WTC11 (cell line): ENCODE data around the gene DAO. TPM values are rescaled to one million over a fixed set of nuclear protein-coding genes. Genes with fewer than 3 reads are reported as not detected.

Source experiments
- CREB1 ChIP-seq: sonication (generic); formaldehyde crosslinking; IDR thresholded peaks from 2 replicates; pipeline ENCODE4 v1.8.0; 2023; ENCODE audit warnings: mild to moderate bottlenecking, missing genetic modification reagents
- JAZF1 ChIP-seq: fragments of 250-450 bp; sonication (Bioruptor Pico); IDR thresholded peaks from 2 replicates; pipeline ENCODE4 v1.9.0; 2021; ENCODE audit warnings: moderate library complexity, mild to moderate bottlenecking, inconsistent platforms
- NFYB ChIP-seq: sonication (generic); formaldehyde crosslinking; conservative IDR thresholded peaks from 2 replicates; pipeline ENCODE4 v1.8.0; 2022; ENCODE audit warnings: low read depth, missing genetic modification reagents
- SMAD4 ChIP-seq: sonication (generic); formaldehyde crosslinking; IDR thresholded peaks from 2 replicates; pipeline ENCODE4 v1.8.0; 2022; ENCODE audit warnings: mild to moderate bottlenecking, missing genetic modification reagents
- SP1 ChIP-seq: sonication (generic); formaldehyde crosslinking; conservative IDR thresholded peaks from 2 replicates; pipeline ENCODE4 v1.8.1; 2022; ENCODE audit warnings: missing genetic modification reagents
- total RNA-seq: library from RNA; stranded (reverse); gene quantifications from 3 replicates; pipeline ENCODE4 v1.2.3, GENCODE V29; 2021
- TF ChIP-seq, protein P1 (sequence below): sonication (generic); formaldehyde crosslinking; IDR thresholded peaks from 2 replicates; pipeline ENCODE4 v1.8.0; 2023; ENCODE audit warnings: missing genetic modification reagents, mild to moderate bottlenecking, borderline replicate concordance
- TF ChIP-seq, protein P2 (sequence below): sonication (generic); formaldehyde crosslinking; IDR thresholded peaks from 2 replicates; pipeline ENCODE4 v1.8.1; 2023; ENCODE audit warnings: mild to moderate bottlenecking, missing genetic modification reagents, moderate library complexity
- TF ChIP-seq, protein P3 (sequence below): sonication (generic); formaldehyde crosslinking; IDR thresholded peaks from 2 replicates; pipeline ENCODE4 v1.8.1; 2023; ENCODE audit warnings: mild to moderate bottlenecking, missing genetic modification reagents
- TF ChIP-seq, protein P4 (sequence below): sonication (generic); formaldehyde crosslinking; IDR thresholded peaks from 2 replicates; pipeline ENCODE4 v1.8.0; 2022; ENCODE audit warnings: missing genetic modification reagents
- TF ChIP-seq, protein P5 (sequence below): sonication (generic); formaldehyde crosslinking; IDR thresholded peaks from 2 replicates; pipeline ENCODE4 v1.8.1; 2023; ENCODE audit warnings: mild to moderate bottlenecking, missing genetic modification reagents, borderline replicate concordance
- TF ChIP-seq, protein P6 (sequence below): fragments of 250-450 bp; sonication (Bioruptor Pico); IDR thresholded peaks from 2 replicates; pipeline ENCODE4 v1.9.0; 2021; ENCODE audit warnings: mild to moderate bottlenecking
- TF ChIP-seq, protein P7 (sequence below): sonication (generic); formaldehyde crosslinking; IDR thresholded peaks from 2 replicates; pipeline ENCODE4 v1.8.0; 2022; ENCODE audit warnings: mild to moderate bottlenecking, missing genetic modification reagents

Gene DAO
- total RNA-seq, 1 experiment from 2014 or later: 0.17 TPM

DNA sequence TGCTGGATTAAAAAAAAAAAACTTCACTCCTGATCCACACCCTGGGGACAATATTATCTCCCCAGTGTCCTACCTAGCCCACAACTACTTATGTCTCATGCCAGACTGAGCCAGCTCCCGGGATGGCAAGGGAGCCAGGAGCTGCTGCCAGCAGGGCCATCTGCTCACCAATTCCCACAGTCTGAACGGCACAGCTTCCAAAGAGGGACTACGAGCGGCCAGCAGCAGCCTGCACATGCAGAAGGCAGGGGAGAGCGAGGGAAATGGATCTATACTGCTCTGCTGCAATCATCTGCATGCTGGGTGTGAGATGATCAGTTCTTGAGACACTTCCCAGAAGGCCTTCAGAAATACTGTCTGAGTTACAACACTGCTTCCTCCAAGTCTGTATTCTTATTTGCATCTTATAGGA lies 33.6 kb upstream of the DAO start (continued):
- TF ChIP-seq, protein P1, sequence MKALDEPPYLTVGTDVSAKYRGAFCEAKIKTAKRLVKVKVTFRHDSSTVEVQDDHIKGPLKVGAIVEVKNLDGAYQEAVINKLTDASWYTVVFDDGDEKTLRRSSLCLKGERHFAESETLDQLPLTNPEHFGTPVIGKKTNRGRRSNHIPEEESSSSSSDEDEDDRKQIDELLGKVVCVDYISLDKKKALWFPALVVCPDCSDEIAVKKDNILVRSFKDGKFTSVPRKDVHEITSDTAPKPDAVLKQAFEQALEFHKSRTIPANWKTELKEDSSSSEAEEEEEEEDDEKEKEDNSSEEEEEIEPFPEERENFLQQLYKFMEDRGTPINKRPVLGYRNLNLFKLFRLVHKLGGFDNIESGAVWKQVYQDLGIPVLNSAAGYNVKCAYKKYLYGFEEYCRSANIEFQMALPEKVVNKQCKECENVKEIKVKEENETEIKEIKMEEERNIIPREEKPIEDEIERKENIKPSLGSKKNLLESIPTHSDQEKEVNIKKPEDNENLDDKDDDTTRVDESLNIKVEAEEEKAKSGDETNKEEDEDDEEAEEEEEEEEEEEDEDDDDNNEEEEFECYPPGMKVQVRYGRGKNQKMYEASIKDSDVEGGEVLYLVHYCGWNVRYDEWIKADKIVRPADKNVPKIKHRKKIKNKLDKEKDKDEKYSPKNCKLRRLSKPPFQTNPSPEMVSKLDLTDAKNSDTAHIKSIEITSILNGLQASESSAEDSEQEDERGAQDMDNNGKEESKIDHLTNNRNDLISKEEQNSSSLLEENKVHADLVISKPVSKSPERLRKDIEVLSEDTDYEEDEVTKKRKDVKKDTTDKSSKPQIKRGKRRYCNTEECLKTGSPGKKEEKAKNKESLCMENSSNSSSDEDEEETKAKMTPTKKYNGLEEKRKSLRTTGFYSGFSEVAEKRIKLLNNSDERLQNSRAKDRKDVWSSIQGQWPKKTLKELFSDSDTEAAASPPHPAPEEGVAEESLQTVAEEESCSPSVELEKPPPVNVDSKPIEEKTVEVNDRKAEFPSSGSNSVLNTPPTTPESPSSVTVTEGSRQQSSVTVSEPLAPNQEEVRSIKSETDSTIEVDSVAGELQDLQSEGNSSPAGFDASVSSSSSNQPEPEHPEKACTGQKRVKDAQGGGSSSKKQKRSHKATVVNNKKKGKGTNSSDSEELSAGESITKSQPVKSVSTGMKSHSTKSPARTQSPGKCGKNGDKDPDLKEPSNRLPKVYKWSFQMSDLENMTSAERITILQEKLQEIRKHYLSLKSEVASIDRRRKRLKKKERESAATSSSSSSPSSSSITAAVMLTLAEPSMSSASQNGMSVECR: no peak
- TF ChIP-seq, protein P2, sequence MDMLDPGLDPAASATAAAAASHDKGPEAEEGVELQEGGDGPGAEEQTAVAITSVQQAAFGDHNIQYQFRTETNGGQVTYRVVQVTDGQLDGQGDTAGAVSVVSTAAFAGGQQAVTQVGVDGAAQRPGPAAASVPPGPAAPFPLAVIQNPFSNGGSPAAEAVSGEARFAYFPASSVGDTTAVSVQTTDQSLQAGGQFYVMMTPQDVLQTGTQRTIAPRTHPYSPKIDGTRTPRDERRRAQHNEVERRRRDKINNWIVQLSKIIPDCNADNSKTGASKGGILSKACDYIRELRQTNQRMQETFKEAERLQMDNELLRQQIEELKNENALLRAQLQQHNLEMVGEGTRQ: no peak
- TF ChIP-seq, protein P3, sequence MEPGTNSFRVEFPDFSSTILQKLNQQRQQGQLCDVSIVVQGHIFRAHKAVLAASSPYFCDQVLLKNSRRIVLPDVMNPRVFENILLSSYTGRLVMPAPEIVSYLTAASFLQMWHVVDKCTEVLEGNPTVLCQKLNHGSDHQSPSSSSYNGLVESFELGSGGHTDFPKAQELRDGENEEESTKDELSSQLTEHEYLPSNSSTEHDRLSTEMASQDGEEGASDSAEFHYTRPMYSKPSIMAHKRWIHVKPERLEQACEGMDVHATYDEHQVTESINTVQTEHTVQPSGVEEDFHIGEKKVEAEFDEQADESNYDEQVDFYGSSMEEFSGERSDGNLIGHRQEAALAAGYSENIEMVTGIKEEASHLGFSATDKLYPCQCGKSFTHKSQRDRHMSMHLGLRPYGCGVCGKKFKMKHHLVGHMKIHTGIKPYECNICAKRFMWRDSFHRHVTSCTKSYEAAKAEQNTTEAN: no peak
- no peak for TF ChIP-seq JAZF1
- TF ChIP-seq, protein P4, sequence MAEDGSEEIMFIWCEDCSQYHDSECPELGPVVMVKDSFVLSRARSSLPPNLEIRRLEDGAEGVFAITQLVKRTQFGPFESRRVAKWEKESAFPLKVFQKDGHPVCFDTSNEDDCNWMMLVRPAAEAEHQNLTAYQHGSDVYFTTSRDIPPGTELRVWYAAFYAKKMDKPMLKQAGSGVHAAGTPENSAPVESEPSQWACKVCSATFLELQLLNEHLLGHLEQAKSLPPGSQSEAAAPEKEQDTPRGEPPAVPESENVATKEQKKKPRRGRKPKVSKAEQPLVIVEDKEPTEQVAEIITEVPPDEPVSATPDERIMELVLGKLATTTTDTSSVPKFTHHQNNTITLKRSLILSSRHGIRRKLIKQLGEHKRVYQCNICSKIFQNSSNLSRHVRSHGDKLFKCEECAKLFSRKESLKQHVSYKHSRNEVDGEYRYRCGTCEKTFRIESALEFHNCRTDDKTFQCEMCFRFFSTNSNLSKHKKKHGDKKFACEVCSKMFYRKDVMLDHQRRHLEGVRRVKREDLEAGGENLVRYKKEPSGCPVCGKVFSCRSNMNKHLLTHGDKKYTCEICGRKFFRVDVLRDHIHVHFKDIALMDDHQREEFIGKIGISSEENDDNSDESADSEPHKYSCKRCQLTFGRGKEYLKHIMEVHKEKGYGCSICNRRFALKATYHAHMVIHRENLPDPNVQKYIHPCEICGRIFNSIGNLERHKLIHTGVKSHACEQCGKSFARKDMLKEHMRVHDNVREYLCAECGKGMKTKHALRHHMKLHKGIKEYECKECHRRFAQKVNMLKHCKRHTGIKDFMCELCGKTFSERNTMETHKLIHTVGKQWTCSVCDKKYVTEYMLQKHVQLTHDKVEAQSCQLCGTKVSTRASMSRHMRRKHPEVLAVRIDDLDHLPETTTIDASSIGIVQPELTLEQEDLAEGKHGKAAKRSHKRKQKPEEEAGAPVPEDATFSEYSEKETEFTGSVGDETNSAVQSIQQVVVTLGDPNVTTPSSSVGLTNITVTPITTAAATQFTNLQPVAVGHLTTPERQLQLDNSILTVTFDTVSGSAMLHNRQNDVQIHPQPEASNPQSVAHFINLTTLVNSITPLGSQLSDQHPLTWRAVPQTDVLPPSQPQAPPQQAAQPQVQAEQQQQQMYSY: no peak
- TF ChIP-seq, protein P5, sequence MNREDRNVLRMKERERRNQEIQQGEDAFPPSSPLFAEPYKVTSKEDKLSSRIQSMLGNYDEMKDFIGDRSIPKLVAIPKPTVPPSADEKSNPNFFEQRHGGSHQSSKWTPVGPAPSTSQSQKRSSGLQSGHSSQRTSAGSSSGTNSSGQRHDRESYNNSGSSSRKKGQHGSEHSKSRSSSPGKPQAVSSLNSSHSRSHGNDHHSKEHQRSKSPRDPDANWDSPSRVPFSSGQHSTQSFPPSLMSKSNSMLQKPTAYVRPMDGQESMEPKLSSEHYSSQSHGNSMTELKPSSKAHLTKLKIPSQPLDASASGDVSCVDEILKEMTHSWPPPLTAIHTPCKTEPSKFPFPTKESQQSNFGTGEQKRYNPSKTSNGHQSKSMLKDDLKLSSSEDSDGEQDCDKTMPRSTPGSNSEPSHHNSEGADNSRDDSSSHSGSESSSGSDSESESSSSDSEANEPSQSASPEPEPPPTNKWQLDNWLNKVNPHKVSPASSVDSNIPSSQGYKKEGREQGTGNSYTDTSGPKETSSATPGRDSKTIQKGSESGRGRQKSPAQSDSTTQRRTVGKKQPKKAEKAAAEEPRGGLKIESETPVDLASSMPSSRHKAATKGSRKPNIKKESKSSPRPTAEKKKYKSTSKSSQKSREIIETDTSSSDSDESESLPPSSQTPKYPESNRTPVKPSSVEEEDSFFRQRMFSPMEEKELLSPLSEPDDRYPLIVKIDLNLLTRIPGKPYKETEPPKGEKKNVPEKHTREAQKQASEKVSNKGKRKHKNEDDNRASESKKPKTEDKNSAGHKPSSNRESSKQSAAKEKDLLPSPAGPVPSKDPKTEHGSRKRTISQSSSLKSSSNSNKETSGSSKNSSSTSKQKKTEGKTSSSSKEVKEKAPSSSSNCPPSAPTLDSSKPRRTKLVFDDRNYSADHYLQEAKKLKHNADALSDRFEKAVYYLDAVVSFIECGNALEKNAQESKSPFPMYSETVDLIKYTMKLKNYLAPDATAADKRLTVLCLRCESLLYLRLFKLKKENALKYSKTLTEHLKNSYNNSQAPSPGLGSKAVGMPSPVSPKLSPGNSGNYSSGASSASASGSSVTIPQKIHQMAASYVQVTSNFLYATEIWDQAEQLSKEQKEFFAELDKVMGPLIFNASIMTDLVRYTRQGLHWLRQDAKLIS: no peak
- no peak for TF ChIP-seq SMAD4
- no peak for TF ChIP-seq NFYB
- TF ChIP-seq CREB1 (CRISPR knock-in tag): no peak
- no peak for TF ChIP-seq SP1
- TF ChIP-seq, protein P6, sequence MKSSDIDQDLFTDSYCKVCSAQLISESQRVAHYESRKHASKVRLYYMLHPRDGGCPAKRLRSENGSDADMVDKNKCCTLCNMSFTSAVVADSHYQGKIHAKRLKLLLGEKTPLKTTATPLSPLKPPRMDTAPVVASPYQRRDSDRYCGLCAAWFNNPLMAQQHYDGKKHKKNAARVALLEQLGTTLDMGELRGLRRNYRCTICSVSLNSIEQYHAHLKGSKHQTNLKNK: no peak
- TF ChIP-seq, protein P7, sequence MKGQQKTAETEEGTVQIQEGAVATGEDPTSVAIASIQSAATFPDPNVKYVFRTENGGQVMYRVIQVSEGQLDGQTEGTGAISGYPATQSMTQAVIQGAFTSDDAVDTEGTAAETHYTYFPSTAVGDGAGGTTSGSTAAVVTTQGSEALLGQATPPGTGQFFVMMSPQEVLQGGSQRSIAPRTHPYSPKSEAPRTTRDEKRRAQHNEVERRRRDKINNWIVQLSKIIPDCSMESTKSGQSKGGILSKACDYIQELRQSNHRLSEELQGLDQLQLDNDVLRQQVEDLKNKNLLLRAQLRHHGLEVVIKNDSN: no peak
